ENCODE results near the gene PLLP.

PLLP gene

DNA sequence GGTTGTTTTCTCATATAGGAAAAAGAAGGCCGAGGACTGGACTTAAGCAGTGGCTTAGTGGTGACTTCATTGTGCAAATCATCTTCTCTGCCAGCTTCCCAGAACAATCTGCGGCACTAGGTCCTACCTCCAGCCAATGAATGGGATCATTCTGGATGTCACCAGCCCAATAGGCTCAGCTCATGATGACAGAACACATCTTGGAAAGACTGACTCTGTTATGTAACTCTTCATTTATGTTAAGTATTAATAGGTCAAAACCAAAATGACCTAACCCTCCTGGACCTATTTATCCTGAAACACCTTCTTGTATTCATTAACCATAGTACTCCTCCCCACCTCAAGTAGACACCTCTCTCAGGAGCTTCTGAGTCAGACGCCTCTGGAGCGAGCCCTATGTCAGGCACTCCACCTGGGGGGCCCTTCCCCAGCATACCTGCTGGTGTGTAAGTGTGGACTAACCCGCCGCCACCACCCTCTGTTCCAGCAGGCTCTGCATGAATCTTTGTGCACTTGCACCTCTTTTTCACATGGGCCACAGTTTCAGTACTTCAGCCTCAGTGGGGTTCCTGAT is 32.2 kb downstream of the PLLP start:
- DNase-seq: no peak

DNA sequence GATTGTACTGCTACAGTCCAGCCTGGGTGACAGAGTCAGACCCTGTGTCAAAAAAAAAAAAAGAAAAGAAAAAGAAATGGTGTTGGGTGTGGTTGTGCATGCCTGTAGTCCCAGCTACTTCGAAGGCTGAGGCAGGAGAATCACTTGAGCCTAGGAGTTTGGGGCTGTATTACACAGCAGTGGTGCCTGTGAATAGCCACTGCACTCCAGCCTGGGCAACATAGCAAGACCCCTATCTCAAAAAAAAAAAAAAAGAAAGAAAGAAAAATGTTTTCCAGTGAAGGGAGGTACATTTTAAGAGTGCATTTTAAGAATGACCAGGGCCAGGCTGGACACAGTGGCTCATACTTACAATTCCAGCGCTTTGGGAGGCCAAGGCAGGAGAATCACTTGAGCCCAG is 33.1 kb downstream of the PLLP start:
- no peak for DNase-seq

DNA sequence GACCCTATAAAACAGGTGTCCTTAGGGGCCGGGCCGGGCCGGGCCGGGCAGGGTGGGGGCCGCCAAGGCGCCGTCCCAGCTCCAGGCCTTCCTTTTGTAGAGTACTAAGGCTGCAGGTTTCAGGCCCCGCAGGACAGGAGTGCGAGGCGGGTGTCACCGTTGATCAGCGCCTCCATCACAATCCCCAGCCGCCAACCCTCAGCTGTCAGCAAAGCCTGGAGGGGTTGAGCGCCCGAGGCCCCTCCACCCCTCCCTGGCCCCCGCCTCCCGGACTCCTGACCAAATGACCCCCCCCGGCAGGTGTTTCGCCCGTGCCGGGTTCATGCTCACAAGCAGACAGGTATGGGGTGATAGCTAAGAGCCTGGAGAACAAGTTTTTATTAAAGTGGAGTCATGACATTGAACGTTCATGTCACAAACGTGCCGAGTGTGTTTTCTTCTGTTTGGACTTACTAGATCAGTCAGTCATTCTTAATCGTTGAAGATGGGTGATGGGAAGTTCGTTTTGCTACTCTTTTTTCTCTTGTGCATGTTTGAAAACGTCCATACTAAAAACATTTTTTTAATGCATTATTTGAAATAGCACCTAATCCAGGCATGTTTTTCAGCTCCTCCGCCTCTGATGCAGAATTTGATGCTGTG is 38.9 kb downstream of the PLLP start:
- no peak for DNase-seq

DNA sequence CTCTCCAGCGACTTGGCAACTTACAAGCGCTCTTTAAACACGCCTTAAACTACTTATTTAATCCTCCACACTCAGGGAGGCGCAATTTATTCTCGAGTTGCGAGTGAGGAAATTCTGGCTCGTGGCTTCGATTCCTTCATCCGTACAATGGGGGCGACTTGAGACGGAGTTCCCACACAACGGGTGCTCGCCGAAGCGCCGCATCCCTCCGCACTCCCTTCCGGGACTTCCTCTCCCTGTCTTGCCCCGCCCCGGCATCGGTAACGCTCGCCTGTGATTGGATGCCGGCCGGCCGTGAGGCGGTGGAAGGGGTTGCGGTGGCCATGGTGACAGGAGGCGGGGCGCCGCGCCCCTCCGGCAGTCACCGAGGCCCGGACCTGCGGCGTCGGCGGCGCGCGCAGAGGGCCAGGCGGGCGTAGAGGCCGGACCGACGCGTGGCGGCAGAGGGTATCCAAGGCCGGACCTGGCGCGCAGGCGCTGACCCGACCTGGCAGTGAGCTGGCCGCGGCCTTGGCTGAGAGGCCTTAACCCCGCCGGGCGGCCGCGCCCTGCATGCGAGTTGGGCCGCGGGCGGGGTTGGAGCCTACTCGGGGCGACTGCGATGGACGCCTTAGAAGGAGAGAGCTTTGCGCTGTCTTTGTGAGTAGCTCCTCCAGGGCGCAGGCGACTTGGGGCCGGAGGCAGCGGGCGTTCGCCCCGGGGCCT is 39.6 kb downstream of the PLLP start, which contains the start of gene ARL2BP:
ARL2BP (plus strand) TSS at position 493 of the 705 bp plus-strand sequence; CDS start at position 602, 109 bp downstream.
- peak; percentile 95 for DNase-seq

DNA sequence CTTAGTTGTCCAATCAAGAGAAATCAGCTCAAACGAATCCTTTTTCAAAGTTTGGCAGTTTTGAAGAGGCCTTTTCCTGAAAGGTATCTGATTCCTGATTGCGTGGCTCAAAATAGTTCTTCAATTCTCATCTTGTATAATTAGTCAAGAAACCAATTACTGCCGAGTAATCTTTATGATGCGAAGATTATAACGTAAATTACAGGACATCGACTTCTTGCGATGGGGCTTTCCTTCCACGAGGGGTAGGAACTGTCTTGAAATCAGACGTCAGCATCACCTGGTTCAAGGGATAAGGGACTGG is 40.1 kb downstream of the PLLP start:
- no peak for DNase-seq

DNA sequence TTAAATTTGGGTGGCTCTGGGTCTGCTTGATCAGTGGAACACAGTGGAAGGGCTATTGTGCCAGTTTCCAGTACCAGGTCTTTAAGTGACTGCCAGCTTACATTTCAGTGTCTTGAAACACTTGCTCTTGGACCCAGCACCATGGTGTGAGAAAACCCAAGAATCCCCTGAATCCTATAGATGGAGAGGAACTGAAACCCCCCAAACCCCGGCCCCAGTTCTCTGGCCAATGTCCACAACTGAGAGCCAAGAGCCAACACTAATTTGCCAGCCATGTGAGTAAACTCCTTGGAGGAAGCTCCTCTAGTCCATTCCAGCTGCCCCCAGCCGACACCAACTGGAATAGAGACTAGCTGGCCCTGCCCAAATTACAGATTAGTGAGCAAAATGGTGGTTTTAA is 41.8 kb downstream of the PLLP start:
- no peak for DNase-seq

DNA sequence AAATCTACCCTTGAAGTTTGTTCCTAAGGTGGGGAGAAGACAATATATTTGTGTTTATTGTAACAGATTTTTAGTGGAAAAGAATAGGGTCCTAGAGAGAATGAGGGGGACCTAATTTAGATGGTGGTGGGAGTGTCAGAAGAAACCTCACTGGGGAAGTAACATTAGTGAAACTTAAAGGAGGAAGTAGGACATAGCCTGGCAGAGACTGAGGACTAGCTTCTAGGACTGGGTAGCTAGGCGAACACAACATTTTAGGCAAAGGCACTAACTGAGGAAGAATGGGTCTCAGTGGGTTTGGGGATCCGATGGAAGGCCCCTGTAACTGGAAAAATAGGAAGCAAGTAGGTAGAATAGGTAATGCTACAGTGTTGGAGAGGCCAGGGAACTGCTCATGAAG is 43.6 kb downstream of the PLLP start:
- no peak for DNase-seq

DNA sequence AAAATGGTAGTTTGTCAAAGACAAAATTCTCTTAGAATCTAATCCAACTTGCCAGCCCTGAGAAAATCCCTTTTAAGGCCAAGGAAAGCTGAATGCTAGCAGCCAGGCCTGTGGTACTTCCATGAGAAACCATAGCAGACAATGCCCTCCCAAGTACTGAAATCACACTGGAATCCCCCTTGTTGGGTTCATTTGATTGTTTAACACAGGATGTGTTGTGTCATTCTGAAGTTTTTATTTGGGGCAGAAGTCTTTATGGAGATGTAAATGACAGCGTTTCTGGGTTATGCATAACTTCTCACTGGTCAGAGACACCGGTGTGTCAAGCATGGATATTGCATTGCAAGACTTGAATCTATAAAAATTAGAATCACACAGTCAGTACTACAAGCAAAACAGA is 45.4 kb downstream of the PLLP start:
- DNase-seq: no peak

DNA sequence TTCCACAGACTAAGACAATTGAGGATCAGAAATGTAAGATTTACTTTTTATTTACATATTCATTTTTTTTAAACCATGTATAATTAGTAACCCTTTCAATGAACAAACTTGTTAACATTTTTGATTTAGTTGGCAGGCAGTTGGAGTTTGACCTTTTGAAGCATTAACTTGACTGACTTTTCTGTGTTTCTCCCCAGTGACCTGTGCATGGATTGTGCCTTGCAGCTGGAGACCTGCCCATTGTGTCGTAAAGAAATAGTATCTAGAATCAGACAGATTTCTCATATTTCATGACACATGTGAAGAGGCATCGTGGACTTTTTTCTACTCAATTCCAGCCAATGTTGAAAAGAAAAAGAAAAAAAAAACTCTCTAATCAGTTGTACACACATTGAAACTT is 45.8 kb downstream of the PLLP start:
- no peak for DNase-seq

DNA sequence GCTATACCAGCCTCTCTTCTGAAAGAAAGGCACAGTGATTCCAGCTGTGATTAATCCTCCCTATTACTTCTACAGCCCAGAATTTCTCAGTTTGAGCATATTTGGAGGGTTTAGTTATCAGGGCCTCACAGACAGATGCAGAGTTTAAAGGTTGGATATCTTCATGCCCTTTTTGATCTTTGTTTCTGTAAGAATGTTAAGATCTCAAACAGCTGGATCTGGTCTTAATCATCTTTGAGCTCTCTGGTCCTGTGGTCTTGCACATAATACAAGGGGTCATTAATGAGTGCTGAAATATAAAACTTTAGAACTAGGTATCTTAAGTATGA is 48.5 kb downstream of the PLLP start:
- DNase-seq: no peak

DNA sequence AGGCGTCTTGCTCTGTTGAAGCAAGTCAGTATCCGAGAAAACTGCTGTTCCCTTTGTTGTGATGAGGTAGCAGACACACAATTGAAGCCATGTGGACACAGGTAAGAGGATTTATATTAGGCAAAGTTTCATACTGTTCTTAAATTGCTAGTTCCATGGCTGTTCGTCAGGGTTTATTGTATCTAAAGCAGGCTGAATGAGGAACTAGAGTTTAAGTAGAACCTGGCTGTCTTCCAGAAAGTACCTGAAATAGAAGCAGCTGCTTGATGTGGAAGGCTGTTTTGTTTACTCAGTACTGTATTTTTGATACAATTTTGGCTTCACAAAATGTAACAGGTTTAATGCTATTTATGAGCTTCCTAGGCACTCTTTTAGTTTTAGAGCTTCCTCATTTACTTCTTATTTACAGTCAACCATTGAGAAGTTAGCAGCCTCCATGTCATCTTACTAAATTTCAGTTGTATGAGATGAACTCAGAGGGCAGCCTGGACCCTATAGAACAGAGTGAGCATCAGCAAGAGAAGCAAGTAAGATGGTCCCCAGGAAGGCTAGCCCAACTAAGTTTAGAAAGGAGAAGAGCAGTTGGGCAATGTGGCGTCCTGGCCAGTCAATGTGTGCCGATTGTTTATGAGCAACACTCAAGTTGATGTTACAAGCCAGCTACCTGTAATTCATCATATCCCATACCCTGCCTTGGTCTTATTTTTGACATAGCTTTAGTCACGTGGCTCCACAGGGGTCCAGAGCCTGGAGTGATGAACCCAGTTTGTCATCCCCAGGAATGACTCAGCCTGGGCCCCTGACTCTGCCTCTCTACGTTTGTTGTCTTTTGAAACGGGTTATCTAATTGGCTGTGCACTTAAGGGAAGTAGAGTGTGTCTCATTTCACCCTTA is 49.1 kb downstream of the PLLP start:
- DNase-seq: no peak

DNA sequence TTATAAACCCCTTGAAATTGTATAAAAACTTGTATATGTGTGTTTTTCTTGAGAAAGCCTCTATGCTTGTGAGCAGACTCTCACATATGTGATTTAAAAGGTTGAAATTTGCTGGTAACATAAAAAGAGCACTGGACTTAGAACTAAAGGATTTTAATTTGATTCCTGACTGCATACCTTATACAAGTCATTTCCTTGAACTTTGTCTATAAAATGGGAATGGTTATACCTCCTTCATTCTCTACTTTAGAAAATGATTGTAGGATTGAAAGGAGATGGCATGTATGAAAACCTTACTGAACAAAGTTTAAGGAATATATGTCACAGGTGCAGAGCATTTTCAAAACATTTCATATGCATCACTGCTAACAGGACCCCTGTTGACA is 49.8 kb downstream of the PLLP start:
- DNase-seq: no peak

DNA sequence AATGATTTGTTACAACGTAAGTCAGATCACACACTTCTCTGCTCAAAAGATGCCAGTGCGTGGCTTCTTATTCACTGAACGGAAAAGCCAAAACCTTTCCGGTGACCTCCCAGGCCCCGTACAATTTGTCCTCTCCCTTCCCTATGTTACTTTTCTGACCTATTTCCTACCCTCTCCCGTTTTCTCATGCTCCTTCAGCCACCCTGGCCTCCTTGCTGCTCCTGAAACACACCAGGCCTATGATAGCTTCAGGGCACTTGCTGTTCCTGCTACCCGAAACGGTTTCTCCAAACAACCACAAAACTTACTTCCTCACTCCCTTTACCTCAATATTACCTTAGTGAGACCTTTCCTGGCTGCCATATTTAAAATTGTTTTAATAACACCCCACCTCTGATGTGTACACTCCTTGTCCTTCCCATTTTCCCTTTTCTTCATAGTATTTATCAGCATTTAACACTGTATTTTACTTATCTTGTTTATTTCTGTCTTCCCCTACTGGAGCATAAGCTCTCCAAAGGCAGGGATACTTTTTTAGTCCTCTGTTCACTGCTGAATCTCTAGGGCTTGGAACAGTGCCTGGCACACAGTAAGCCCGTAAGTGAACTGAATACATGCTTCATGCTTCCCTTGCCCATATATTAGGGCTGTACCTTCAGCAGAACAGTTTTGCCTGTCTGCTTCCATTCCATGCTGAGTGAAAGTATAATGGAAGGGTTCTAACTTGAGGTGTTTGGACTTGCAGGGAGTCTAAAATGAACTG is 50.3 kb downstream of the PLLP start:
- no peak for DNase-seq

DNA sequence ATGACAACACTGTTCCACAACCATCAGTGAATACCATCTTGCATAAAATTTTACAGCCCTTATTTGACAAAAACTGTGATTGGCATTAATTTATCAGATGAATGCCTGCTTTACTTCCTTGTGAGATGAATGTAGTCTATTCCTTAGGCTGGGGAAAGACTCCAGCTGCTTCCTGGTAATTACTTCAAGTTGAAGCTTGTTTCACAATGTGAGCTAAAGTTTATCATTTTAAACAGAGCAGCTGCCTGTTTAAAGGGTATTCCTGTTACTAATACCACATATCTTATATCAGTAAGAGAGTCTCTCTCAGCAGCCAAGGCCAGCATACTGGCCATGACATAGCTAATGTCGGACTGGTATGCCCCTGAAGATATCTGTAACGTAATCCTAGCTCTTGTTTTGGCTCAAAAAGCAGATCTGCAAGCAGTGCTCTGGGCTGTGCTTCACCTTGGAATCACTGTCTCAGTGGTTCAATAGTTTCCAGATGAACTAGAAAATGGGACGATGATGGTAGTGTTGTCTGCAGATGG is 52.6 kb downstream of the PLLP start:
- DNase-seq: no peak

DNA sequence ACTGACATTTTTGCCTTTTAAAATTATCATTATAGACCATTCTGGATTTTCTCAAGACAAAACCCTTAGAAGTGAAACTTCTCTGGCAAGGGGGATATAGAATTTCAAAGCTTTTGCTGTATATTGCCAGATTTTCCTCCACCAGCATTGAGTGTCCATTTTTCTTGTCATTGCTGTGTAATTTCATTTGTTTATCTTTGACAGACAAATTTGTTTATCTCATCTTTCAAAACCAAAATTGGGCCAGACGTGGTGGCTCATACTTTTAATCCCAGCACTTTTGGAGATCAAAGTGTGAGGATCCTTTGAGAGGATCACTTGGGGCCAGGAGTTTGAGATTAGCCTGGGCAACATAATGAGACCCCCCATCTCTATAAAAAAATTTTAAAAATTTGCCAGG is 55.4 kb downstream of the PLLP start:
- no peak for DNase-seq

DNA sequence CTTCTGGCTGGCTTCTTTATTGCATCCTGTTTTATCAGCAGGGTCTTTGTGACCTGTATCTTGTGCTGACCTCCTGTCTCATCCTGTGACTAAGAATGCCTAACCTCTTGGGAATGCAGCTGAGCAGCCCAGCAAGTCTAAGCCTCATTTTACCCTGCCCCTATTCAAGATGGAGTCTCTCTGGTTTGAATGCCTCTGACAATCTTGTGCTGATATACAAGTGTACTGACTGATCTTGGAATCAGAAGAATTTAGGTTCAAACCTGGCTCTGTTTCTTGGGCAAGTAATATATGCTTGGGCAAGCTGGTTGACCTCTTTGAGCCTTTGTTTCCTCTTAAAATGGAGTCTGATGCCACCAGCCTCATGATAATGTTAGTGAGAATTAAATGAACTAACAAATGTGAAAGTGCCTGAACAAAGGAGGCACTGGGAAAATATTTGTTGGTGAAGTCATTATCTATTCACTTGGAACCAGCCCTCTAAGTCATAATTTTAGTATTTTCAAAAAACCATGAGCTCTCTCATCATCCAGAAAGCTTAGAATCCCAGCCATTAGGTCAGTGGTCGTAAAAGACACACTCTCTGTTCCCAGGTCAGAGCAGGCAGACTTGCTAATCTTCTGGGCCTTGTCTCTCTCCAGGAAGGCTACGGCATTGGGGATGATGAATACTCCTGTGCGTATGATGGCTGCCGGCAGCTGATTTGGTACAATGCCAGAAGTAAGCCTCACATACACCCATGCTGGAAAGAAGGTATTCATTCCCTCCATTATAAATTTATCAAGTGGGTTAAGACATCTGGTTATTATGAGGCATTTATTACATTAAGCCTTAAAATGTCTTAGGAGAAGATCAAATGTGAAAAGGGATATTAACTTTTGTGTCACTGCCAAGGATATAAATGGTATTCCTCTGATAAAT is 57.5 kb downstream of the PLLP start:
- DNase-seq: no peak

DNA sequence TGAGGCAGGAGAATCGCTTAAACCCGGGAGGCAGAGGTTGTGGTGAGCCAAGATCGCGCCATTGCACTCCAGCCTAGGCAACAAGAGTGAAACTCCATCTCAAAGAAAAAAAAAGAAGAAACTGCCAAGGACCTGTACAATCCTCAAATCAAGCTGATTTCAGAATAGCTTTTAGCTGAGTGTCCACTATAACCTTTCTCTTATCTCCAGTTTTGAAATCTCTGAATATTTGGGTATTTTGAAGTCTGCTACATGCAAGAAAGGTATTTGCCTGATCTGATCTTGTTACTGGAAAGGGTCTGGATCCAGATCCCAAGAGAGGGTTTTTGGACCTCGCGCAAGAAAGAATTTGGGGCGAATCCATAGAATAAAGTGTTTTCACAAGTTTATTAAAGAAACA is 58.5 kb downstream of the PLLP start:
- DNase-seq: no peak

DNA sequence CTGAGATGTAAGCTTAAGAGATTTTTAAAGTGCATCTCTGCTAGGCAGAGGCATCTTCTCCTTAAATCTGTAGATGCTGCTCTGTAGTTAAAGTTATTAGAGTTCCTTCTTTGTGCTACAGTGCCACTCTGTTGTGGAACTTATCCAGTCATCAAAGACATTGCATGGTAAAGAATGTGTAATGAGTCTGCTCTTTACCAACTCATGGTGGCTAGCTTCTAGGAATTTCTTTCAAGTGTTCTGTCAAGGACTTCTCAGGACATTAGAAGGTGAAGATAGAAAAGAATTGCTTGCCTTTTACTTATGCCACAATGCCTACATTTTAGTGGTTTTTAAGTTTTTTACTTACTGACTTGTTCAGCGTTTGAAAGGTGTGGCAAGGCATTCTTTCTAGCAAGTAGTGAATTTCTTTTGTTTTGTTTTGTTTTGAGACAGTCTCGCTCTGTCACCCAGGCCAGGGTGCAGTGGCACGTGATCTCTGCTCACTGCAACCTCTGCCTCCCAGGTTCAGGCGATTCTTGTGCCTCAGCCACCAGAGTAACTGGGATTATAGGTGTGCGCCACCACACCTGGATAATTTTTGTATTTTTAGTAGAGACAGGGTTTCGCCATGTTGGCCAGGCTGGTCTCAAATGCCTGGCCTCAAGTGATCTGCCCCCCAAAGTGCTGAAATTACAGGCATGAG is 59.7 kb downstream of the PLLP start:
- DNase-seq: no peak

DNA sequence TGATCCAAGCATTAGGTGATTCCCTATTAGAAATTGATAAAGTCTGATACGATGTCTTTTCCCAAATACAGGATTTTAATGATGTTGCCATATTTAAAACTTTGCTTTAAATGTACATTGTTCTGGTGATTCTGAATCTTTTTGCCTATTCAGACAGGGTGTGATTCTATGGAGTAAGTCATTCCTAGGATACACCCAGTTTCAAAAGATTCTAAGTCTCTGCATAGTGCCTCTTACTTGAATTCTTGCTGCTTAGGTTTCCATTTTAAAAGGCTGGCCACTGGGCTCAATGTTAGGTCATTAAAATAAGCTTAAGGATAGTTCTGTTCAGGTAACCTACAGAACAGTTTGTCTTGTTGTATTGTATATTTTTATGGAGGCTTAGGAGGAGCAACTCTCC is 61.4 kb downstream of the PLLP start:
- no peak for DNase-seq

DNA sequence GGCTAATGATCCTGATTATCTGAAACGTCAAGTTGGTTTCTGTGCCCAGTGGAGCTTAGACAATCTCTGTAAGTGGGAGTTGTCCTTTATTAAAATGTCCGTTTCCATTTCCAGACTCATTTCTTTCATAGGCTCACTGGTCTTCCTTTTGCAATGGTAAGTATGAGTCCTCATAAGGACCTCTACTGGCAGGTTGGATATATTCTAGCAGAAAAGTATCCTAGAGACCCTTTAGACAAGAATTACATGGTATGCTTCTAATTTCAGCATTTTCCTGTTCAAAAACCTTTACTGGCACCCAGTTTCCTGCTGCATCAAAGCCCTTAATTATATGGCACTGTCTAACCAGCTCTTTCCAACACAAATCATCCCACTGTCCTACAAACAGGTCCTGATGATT is 67.5 kb downstream of the PLLP start:
- no peak for DNase-seq

DNA sequence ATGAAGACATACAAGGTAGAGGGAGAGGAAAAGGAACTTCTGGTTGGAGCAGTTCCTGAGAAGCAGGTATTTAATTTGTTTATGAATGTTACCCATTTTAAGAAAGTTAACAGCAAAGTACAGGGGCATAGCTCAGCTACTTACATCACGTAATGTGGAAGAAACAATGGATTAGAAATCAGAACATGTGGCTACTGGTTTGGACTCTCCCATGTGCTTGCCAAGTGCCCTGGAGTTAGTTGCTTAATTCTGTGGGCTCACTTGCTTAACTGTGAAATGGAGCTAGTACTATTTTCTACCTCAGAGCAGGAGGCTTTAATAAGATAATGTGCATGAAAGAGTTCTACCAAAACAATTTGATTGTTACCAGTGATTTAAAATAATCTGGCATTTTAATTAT is 71.0 kb downstream of the PLLP start:
- no peak for DNase-seq
